Thoracic aorta (tissue), 2 donors: ENCODE measurements around the gene FHIT. TPM values are rescaled to one million over a fixed set of nuclear protein-coding genes. Genes with fewer than 3 reads are reported as not detected.

Experiments
- ATAC-seq: fragments of 150-250 bp; one replicate; pipeline ENCODE4 v1.8.0; 2017; ENCODE audit warnings: low read depth; ENCODE audit not compliant: insufficient number of reproducible peaks, low FRiP score
- DNase-seq: peaks from one replicate; pipeline ENCODE4 v3.0.0-alpha.2; 2020; ENCODE audit warnings: low spot score
- H3K27ac ChIP-seq, 2 donors: fragments of 200-600 bp; sonication (generic); 1 replicate in 1 of 2; 2 replicates in 1 of 2; pipeline ENCODE4 v1.5.1; 2016; ENCODE audit warnings: mild to moderate bottlenecking in 2 of 2, moderate library complexity in 2 of 2
- H3K27me3 ChIP-seq: fragments of 200-600 bp; sonication (generic); replicated peaks from 2 replicates; pipeline ENCODE4 v1.6.0; 2016; ENCODE audit warnings: mild to moderate bottlenecking; ENCODE audit not compliant: insufficient read depth
- H3K36me3 ChIP-seq: fragments of 200-600 bp; sonication (generic); one replicate; pipeline ENCODE4 v1.5.1; 2016
- H3K4me1 ChIP-seq, 2 donors: fragments of 200-600 bp; sonication (generic); 1 replicate in 1 of 2; 2 replicates in 1 of 2; pipeline versions ENCODE4 v1.5.1 to v1.6.0; 2016; ENCODE audit warnings: low read depth in 2 of 2, mild to moderate bottlenecking in 1 of 2; ENCODE audit not compliant: control insufficient read depth in 1 of 2
- H3K4me3 ChIP-seq: fragments of 200-600 bp; sonication (generic); 2 replicates; pipeline ENCODE4 v1.5.1; 2016; ENCODE audit warnings: mild to moderate bottlenecking
- H3K9me3 ChIP-seq: fragments of 200-600 bp; sonication (generic); 2 replicates; pipeline ENCODE4 v1.5.1; 2016
- total RNA-seq, 2 donors: library from RNA; depleted of rRNA; stranded (reverse); fragments of >200 nt; gene quantifications; one replicate each; pipeline versions ENCODE4 v1.1.0 to v1.2.3, GENCODE V29; 2016
- TF ChIP-seq, protein P1 (sequence below): fragments of 200-600 bp; sonication (generic); IDR thresholded peaks from one replicate; pipeline ENCODE4 v1.5.1; 2019; ENCODE audit warnings: antibody characterized with exemption

Gene FHIT
- total RNA-seq, 2 donors from 2014 or later: 2.0 to 2.3 TPM

GRCh38 chr3:60771766-60772165 lies 479.5 kb downstream of the FHIT start:
- Histone ChIP-seq H3K27me3 (no peaks in the 10 kb centered on the region), H3K4me3 (no peak overlapping the region), H3K4me1 (no peaks in the 10 kb centered on the region), H3K36me3 (no peaks in the 10 kb centered on the region), H3K27ac (no peak overlapping the region), H3K9me3 (peaks cover 2% of the 10 kb centered on the region)
- ATAC-seq: no peak
- no peak for DNase-seq
- TF ChIP-seq, protein P1, sequence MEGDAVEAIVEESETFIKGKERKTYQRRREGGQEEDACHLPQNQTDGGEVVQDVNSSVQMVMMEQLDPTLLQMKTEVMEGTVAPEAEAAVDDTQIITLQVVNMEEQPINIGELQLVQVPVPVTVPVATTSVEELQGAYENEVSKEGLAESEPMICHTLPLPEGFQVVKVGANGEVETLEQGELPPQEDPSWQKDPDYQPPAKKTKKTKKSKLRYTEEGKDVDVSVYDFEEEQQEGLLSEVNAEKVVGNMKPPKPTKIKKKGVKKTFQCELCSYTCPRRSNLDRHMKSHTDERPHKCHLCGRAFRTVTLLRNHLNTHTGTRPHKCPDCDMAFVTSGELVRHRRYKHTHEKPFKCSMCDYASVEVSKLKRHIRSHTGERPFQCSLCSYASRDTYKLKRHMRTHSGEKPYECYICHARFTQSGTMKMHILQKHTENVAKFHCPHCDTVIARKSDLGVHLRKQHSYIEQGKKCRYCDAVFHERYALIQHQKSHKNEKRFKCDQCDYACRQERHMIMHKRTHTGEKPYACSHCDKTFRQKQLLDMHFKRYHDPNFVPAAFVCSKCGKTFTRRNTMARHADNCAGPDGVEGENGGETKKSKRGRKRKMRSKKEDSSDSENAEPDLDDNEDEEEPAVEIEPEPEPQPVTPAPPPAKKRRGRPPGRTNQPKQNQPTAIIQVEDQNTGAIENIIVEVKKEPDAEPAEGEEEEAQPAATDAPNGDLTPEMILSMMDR: no peak

- no peaks in the 10 kb centered on the region for H3K36me3 ChIP-seq
- H3K27me3 ChIP-seq: no peaks in the 10 kb centered on the region
- TF ChIP-seq, protein P1: no peak
- no peak overlapping the region for H3K4me3 ChIP-seq
- ATAC-seq (no peak), DNase-seq (no peak)
- H3K4me1 ChIP-seq: no peaks in the 10 kb centered on the region
- peaks cover under 1% of the 10 kb centered on the region for H3K9me3 ChIP-seq
- no peak overlapping the region for H3K27ac ChIP-seq
Measured at GRCh38 chr3:60770532-60770931, 480.7 kb downstream of the FHIT start.

GRCh38 chr3:60767536-60767935 lies 483.7 kb downstream of the FHIT start:
- ATAC-seq (no peak), DNase-seq (no peak)
- H3K9me3 ChIP-seq: no peaks in the 10 kb centered on the region
- TF ChIP-seq, protein P1: no peak
- no peaks in the 10 kb centered on the region for H3K27me3 ChIP-seq
- no peak overlapping the region for H3K4me3 ChIP-seq
- no peaks in the 10 kb centered on the region for H3K36me3 ChIP-seq
- H3K27ac ChIP-seq: no peak overlapping the region
- H3K4me1 ChIP-seq: no peaks in the 10 kb centered on the region

- Histone ChIP-seq H3K9me3 (no peaks in the 10 kb centered on the region), H3K27ac (no peak overlapping the region), H3K36me3 (no peaks in the 10 kb centered on the region), H3K4me1 (no peaks in the 10 kb centered on the region), H3K27me3 (no peaks in the 10 kb centered on the region), H3K4me3 (no peak overlapping the region)
- TF ChIP-seq, protein P1: no peak
- no peak for ATAC-seq
- no peak for DNase-seq
Measured at GRCh38 chr3:60765776-60766175, 485.5 kb downstream of the FHIT start.

- no peak for DNase-seq
- Histone ChIP-seq H3K4me1 (no peaks in the 10 kb centered on the region), H3K27ac (no peak overlapping the region), H3K9me3 (no peaks in the 10 kb centered on the region), H3K27me3 (no peaks in the 10 kb centered on the region), H3K36me3 (no peaks in the 10 kb centered on the region), H3K4me3 (no peak overlapping the region)
- no peak for ATAC-seq
- TF ChIP-seq, protein P1: no peak
Measured at GRCh38 chr3:60764870-60765269, 486.4 kb downstream of the FHIT start.
